ENCODE results near the gene KCNA2. TPM values are rescaled to one million over a fixed set of nuclear protein-coding genes. Genes with fewer than 3 reads are reported as not detected.

The KCNA2 gene
- total and polyA plus RNA-seq, 2 of the 13 experiments (the other 11 are each of a cell fraction or from before 2014, with no cell fraction given), result not detected

DNA sequence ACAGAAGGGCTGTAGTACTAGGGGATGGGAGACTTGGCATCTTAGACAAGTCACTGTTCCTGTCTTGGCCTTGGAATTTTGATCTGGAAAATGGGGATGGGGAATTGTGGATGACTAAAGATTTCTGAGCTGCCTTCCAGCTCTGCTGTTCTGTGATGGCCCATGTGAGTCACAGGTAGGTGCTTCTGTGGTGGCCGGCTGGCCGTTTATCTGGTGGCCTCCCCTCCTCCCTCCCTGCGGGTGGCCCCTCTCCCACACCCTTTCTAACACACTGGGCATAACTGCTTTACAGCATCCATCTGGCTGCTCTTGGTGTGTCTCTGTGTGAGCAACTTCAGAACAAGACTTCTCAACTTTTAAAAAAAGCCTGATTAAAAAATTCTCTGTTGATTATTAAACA lies 35.9 kb downstream of the KCNA2 start:
- Histone ChIP-seq H3K27ac (ENCODE audit: extremely low read length, insufficient read depth, low read length) (no peak overlapping the region), H3K9ac (ENCODE audit: insufficient read depth, low read depth, low read length) (no peak overlapping the region), H3K9me3 (ENCODE audit: low read length) (no peaks in the 10 kb centered on the region), H4K20me1 (ENCODE audit: insufficient read depth, low read length) (no peaks in the 10 kb centered on the region), H2AFZ (ENCODE audit: low read length) (no peak overlapping the region), H3K4me3 (replicated peaks in 1 of 3; ENCODE audit: insufficient read depth in 1 of 3, low read depth in 2 of 3, low read length in 3 of 3) (no peak overlapping the region), H3K4me1 (ENCODE audit: insufficient read depth, low read length) (no peaks in the 10 kb centered on the region), H3K79me2 (ENCODE audit: insufficient read depth, low read length) (no peaks in the 10 kb centered on the region), H3K36me3 (replicated peaks in 1 of 2; ENCODE audit: control insufficient read depth in 1 of 2, insufficient read depth in 2 of 2, low read length in 2 of 2) (no peaks in the 10 kb centered on the region), H3K4me2 (ENCODE audit: low read depth, low read length) (no peak overlapping the region), H3K27me3 (ENCODE audit: control insufficient read depth in 1 of 2, insufficient read depth in 2 of 2, low read length in 2 of 2) (no peaks in the 10 kb centered on the region; a peak in 1 of 5 replicates)
- BruUV-seq (replicated peaks), result no TSS peak
- FAIRE-seq (no peak), DNase-seq (ENCODE audit: low spot score) (no peak), ATAC-seq (no peak)
- WGBS (ENCODE audit: low lambda C conversion rate), result 0% methylated on average over 3 of the region's 3 CpGs
- POLR2A ChIA-PET, result no interaction called here
- CTCF ChIA-PET (ENCODE audit: low intra/inter-chr PET ratio, low total read pairs), result no interaction called here
- in situ Hi-C loops (cut with HindIII; ENCODE audit: extremely low pct_ligation_motif_present, low pct_unique_long_range_greater_than_20kb), result no loop called here
- intact Hi-C loops (cut with micrococcal nuclease; ENCODE audit: unreplicated experiment), result no loop called here
- TF ChIP-seq FOXP1 (IDR thresholded peaks at IDR 0.05) (no peak), FOXP1 (CRISPR knock-in tag; IDR thresholded peaks at IDR 0.05) (no peak), ZNF547 (CRISPR knock-in tag; IDR thresholded peaks at IDR 0.05) (no peak), ZBTB7A (CRISPR knock-in tag; IDR thresholded peaks at IDR 0.05) (no peak), MYC (CRISPR knock-in tag; IDR thresholded peaks at IDR 0.05; ENCODE audit: borderline replicate concordance) (no peak), ZNF225 (CRISPR knock-in tag; IDR thresholded peaks at IDR 0.05) (no peak), ZNF24 (IDR thresholded peaks at IDR 0.05) (no peak), GATAD1 (CRISPR knock-in tag; IDR thresholded peaks at IDR 0.05) (no peak), ZSCAN12 (CRISPR knock-in tag; IDR thresholded peaks at IDR 0.05) (no peak)
- TF ChIP-seq, protein P1, sequence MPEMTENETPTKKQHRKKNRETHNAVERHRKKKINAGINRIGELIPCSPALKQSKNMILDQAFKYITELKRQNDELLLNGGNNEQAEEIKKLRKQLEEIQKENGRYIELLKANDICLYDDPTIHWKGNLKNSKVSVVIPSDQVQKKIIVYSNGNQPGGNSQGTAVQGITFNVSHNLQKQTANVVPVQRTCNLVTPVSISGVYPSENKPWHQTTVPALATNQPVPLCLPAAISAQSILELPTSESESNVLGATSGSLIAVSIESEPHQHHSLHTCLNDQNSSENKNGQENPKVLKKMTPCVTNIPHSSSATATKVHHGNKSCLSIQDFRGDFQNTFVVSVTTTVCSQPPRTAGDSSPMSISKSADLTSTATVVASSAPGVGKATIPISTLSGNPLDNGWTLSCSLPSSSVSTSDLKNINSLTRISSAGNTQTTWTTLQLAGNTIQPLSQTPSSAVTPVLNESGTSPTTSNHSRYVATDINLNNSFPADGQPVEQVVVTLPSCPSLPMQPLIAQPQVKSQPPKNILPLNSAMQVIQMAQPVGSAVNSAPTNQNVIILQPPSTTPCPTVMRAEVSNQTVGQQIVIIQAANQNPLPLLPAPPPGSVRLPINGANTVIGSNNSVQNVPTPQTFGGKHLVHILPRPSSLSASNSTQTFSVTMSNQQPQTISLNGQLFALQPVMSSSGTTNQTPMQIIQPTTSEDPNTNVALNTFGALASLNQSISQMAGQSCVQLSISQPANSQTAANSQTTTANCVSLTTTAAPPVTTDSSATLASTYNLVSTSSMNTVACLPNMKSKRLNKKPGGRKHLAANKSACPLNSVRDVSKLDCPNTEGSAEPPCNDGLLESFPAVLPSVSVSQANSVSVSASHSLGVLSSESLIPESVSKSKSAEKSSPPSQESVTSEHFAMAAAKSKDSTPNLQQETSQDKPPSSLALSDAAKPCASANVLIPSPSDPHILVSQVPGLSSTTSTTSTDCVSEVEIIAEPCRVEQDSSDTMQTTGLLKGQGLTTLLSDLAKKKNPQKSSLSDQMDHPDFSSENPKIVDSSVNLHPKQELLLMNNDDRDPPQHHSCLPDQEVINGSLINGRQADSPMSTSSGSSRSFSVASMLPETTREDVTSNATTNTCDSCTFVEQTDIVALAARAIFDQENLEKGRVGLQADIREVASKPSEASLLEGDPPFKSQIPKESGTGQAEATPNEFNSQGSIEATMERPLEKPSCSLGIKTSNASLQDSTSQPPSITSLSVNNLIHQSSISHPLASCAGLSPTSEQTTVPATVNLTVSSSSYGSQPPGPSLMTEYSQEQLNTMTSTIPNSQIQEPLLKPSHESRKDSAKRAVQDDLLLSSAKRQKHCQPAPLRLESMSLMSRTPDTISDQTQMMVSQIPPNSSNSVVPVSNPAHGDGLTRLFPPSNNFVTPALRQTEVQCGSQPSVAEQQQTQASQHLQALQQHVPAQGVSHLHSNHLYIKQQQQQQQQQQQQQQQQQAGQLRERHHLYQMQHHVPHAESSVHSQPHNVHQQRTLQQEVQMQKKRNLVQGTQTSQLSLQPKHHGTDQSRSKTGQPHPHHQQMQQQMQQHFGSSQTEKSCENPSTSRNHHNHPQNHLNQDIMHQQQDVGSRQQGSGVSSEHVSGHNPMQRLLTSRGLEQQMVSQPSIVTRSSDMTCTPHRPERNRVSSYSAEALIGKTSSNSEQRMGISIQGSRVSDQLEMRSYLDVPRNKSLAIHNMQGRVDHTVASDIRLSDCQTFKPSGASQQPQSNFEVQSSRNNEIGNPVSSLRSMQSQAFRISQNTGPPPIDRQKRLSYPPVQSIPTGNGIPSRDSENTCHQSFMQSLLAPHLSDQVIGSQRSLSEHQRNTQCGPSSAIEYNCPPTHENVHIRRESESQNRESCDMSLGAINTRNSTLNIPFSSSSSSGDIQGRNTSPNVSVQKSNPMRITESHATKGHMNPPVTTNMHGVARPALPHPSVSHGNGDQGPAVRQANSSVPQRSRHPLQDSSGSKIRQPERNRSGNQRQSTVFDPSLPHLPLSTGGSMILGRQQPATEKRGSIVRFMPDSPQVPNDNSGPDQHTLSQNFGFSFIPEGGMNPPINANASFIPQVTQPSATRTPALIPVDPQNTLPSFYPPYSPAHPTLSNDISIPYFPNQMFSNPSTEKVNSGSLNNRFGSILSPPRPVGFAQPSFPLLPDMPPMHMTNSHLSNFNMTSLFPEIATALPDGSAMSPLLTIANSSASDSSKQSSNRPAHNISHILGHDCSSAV (CRISPR knock-in tag; IDR thresholded peaks at IDR 0.05; ENCODE audit: borderline replicate concordance), result no peak
- TF ChIP-seq, protein P2, sequence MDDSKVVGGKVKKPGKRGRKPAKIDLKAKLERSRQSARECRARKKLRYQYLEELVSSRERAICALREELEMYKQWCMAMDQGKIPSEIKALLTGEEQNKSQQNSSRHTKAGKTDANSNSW (CRISPR knock-in tag; IDR thresholded peaks at IDR 0.05; ENCODE audit: borderline replicate concordance), result no peak
- TF ChIP-seq, protein P3, sequence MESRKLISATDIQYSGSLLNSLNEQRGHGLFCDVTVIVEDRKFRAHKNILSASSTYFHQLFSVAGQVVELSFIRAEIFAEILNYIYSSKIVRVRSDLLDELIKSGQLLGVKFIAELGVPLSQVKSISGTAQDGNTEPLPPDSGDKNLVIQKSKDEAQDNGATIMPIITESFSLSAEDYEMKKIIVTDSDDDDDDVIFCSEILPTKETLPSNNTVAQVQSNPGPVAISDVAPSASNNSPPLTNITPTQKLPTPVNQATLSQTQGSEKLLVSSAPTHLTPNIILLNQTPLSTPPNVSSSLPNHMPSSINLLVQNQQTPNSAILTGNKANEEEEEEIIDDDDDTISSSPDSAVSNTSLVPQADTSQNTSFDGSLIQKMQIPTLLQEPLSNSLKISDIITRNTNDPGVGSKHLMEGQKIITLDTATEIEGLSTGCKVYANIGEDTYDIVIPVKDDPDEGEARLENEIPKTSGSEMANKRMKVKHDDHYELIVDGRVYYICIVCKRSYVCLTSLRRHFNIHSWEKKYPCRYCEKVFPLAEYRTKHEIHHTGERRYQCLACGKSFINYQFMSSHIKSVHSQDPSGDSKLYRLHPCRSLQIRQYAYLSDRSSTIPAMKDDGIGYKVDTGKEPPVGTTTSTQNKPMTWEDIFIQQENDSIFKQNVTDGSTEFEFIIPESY (CRISPR knock-in tag; IDR thresholded peaks at IDR 0.05), result no peak
